Epidermal melanocyte (primary cell): Measurements from ENCODE around the gene CYP4F12.
"Not testable (repeated sequence)": the region's sequence is repeated elsewhere in the genome, so short reads cannot be mapped to it uniquely, and the experiment has no call there.

Experiments used
- DNase-seq: peaks from one replicate; pipeline ENCODE4 v3.0.0; 2011; ENCODE audit warnings: low spot score; ENCODE audit not compliant: insufficient read length

CYP4F12 gene

GRCh38 chr19:15649526-15649925, 23.4 kb upstream of the CYP4F12 start:
- no peak for DNase-seq

- DNase-seq = not testable (repeated sequence)
Measured at GRCh38 chr19:15650123-15650522, 22.8 kb upstream of the CYP4F12 start.

GRCh38 chr19:15651791-15652190, 21.1 kb upstream of the CYP4F12 start:
- DNase-seq = no peak

- DNase-seq = no peak
Measured at GRCh38 chr19:15652559-15653278, 20.2 kb upstream of the CYP4F12 start.

GRCh38 chr19:15656467-15656866, 16.4 kb upstream of the CYP4F12 start:
- no peak for DNase-seq

- no peak for DNase-seq
Measured at GRCh38 chr19:15663247-15663646, 9.6 kb upstream of the CYP4F12 start.

GRCh38 chr19:15666186-15666585, 6.7 kb upstream of the CYP4F12 start:
- DNase-seq = no peak

- DNase-seq = no peak
Measured at GRCh38 chr19:15666883-15667282, 6.0 kb upstream of the CYP4F12 start.

- DNase-seq = no peak
Measured at GRCh38 chr19:15669440-15669839, 3.4 kb upstream of the CYP4F12 start.

- no peak for DNase-seq
Measured at GRCh38 chr19:15669891-15670290, 3.0 kb upstream of the CYP4F12 start.

GRCh38 chr19:15671237-15671821, 1.6 kb upstream of the CYP4F12 start:
- DNase-seq = no peak

GRCh38 chr19:15671891-15672579, 852 bp upstream of the CYP4F12 start:
- DNase-seq = no peak

GRCh38 chr19:15673176-15673654, 328 bp downstream of the CYP4F12 start:
- DNase-seq = no peak

- no peak for DNase-seq
Measured at GRCh38 chr19:15675560-15675959, 2.7 kb downstream of the CYP4F12 start.

- no peak for DNase-seq
Measured at GRCh38 chr19:15679089-15679488, 6.2 kb downstream of the CYP4F12 start.

GRCh38 chr19:15679865-15680264, 7.0 kb downstream of the CYP4F12 start:
- DNase-seq = not testable (repeated sequence)

GRCh38 chr19:15680478-15681322, 7.8 kb downstream of the CYP4F12 start:
- no peak for DNase-seq

- no peak for DNase-seq
Measured at GRCh38 chr19:15683411-15683810, 10.5 kb downstream of the CYP4F12 start.

- DNase-seq = no peak
Measured at GRCh38 chr19:15684828-15685227, 11.9 kb downstream of the CYP4F12 start.

GRCh38 chr19:15696654-15697194, 23.8 kb downstream of the CYP4F12 start:
- DNase-seq = no peak
